Tibial nerve (tissue), 4 donors: ENCODE data around the gene ALAD.

ENCODE experiments used
- CTCF ChIP-seq, 5 experiments: fragments of 200-600 bp in 3 of 5; fragments of 450-650 bp in 2 of 5; sonication (generic) in 3 of 5; IDR thresholded peaks; one replicate each; pipeline ENCODE4 v1.5.1; 2016 to 2019; ENCODE audit warnings: antibody characterized with exemption in 5 of 5, mild to moderate bottlenecking in 3 of 5, moderate library complexity in 2 of 5
- EP300 ChIP-seq, 2 donors: sonication (generic); formaldehyde crosslinking; IDR thresholded peaks; one replicate each; pipeline ENCODE4 v1.6.1; 2017; ENCODE audit warnings: antibody characterized with exemption in 2 of 2, mild to moderate bottlenecking in 1 of 2
- POLR2A ChIP-seq, 2 donors: fragments of 450-650 bp; IDR thresholded peaks; one replicate each; pipeline ENCODE4 v1.6.1; 2017; ENCODE audit warnings: antibody characterized with exemption in 2 of 2, mild to moderate bottlenecking in 2 of 2, moderate library complexity in 2 of 2

GRCh38 chr9:113421726-113422125 lies 20.6 kb upstream of the ALAD start:
- TF ChIP-seq CTCF (IDR thresholded peaks at IDR 0.05) (no peak), EP300 (IDR thresholded peaks at IDR 0.05) (no peak), POLR2A (IDR thresholded peaks at IDR 0.05) (no peak)
